ENCODE measurements around the gene TNXB.

- TF ChIP-seq CTCF (IDR thresholded peaks at IDR 0.05; ENCODE audit: poor library complexity, severe bottlenecking) (no peak), RAD21 (conservative IDR thresholded peaks at IDR 0.05) (no peak), POLR2AphosphoS5 (IDR thresholded peaks at IDR 0.05) (no peak)
These were observed 39.4 kb upstream of the TNXB start for GRCh38 chr6:32148289-32149091.

All from neural cell (in vitro differentiated cells).